Sciatic nerve (tissue), 2 donors: ENCODE results near the gene EIF1. TPM values are rescaled to one million over a fixed set of nuclear protein-coding genes. Genes with fewer than 3 reads are reported as not detected.
"Not testable (repeated sequence)": the region's sequence is repeated elsewhere in the genome, so short reads cannot be mapped to it uniquely, and the experiment has no call there.

ENCODE experiments used
- ATAC-seq: fragments of 200-7000 bp; cut with Tn5 transposase; one replicate; pipeline ENCODE4 v1.9.1; 2020; ENCODE audit warnings: mild to moderate bottlenecking, moderate library complexity
- DNase-seq: peaks from one replicate; pipeline ENCODE4 v3.0.0-alpha.2; 2020; ENCODE audit warnings: low spot score
- intact Hi-C: fragments of 100-400 bp; cut with DNase I; formaldehyde crosslinking; loops from one replicate; pipeline ENCODE4 v1.14.2; 2022
- total RNA-seq: library from RNA; stranded (reverse); fragmentation: NEBNext Ultra II Directional; extraction: Animal tissue kit (Norgen Biotek cat#: 25700); gene quantifications from one replicate; pipeline ENCODE4 v1.2.1, GENCODE V29; 2021
- donor health status: DM: no; HTN: no; CAD: no.
- donor health status: DM: no; HTN: no; CAD: no.

The EIF1 gene
- total RNA-seq, 1 donor from 2014 or later: 891 TPM

DNA sequence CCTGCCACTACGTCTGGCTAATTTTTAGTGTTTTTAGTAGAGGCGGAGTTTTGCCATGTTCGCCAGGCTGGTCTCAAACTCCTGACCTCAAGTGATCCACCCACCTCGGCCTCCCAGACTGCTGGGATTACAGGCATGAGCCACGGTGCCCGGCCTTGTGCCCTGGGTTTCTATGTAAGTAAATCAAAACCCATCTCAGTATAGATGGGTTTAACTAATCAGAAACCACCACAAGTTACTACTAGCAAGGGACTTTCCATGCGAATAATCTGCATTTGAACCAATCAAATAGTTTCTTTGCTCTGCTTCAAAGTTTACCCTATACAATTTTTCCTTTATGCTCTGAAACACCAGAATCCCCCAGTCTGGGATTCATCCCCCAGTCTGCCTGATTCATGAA, 16.5 kb upstream of the EIF1 start:
- intact Hi-C loops: no loop called here
- DNase-seq (no peak), ATAC-seq (no peak)

DNA sequence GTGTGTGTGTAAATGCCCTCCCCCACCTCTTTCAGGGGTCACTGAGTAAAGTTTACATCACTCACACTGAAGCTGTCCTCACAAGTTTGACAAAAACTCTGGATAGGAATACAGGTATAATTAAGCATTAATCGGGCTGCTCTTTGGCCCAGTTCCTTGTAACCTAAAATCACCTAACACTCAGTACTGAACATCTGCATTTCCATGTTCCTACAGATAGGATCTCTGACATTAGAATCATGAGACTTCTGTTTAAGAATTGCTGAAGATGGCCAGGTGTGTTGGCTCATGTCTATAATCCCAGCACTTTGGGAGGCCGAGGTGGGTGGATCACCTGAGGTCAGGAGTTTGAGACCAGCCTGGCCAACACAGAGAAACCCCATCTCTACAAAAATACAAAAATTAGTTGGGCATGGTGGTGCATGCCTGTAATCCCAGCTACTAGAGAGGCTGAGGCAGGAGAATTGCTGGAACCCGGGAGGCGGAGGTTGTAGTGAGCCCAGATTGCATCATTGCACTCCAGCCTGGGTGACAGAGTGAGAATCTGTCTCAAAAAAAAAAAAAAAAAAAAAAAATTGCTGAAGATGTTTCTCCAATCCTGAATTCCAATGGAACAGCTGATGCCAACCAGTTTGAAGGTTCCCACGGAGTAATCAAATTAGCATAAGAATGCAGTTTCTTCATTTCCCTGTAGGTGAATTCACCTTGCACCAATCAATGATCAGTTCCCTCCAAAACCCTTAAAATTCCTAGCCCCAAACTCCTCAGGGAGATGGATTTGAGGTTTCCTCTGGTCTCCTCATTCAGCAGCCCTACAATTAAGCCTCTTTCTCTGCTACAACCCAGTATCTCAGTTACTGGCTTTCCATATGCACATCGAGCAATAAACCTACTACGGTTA, 13.3 kb upstream of the EIF1 start:
- DNase-seq, intact Hi-C loops, ATAC-seq: not testable (repeated sequence)

DNA sequence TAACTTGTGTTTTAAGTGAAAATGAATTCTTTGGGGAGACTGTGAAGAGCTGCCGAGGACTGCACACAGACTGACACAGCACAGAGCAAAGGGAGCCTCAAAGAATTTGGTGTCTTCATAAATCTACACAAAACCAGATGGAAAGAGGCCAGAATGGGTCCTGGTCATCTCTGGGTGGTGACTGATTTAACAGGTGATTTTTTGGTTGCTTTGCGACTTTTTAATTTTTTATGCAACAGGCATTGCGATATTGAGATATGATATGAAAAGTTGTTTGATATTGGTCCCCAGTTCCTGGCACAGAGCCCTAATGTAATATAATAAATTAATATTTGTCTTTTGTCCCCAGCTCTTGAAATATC, 12.6 kb upstream of the EIF1 start:
- ATAC-seq: no peak
- intact Hi-C loops: no loop called here

DNA sequence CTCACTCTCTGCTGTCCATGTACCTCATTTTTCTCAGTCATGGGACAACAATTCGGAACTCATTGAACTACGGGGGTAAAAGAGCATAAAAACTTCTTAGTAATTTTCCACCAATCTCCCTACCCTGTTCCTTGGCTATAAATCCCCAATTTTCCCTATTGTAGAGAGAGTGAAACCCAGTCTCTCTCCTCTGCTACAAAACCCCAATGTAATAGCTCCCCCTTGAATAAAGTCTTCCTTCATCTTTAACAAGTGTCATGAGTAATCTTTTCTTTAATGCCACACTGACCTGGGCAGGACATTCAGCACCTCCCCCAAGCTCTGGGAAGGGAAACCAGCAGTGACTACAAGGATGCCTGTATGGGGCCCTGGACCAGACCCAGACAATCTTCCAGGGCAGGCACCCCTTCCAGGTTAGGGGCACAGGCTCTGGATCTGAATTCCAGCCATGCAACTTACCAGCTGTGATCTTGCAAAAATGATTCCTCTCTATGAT, 10.2 kb upstream of the EIF1 start:
- DNase-seq (no peak), ATAC-seq (no peak)
- intact Hi-C loops: no loop called here

More for the DNA sequence above, 12.6 kb upstream of the EIF1 start:
- DNase-seq: no peak

DNA sequence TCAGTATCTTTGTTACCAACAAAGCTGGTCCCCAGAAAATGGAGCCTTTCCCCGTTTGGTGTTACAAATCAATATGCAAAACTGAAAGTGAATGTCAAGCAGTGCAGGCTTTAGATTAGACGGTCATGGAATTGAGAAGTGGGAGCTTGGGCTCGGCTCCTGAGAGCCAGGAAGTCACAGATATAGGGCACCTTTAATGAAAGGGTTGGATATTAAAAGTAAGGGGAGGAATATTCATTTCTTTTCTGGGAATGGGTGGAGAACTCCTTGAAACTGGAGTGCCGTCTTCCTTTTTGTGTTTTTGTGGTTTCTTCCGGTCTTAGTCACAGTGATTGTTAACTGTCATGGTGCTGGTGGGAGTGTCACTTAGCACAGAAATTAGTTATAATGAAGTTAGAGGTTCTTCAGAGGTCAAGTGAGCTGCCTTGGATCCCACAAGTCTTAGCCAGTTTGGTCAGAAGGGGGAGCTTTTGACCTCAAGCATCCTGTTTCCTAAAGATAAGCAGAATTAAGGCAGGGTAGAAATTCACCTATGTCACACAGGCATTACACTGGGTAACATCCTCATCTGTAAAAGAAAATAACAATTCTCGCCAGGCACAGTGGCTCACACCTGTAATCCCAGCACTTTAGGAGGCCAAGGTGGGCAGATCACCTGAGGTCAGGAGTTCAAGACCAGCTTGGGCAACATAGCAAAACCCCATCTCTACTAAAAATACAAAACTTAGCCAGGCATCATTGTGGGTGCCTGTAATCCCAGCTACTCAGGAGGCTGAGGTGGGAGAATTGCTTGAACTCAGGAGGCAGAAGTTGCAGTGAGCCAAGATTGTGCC, 9.6 kb upstream of the EIF1 start:
- ATAC-seq (peak; percentile 43), DNase-seq (no peak)
- intact Hi-C loops: no loop called here

DNA sequence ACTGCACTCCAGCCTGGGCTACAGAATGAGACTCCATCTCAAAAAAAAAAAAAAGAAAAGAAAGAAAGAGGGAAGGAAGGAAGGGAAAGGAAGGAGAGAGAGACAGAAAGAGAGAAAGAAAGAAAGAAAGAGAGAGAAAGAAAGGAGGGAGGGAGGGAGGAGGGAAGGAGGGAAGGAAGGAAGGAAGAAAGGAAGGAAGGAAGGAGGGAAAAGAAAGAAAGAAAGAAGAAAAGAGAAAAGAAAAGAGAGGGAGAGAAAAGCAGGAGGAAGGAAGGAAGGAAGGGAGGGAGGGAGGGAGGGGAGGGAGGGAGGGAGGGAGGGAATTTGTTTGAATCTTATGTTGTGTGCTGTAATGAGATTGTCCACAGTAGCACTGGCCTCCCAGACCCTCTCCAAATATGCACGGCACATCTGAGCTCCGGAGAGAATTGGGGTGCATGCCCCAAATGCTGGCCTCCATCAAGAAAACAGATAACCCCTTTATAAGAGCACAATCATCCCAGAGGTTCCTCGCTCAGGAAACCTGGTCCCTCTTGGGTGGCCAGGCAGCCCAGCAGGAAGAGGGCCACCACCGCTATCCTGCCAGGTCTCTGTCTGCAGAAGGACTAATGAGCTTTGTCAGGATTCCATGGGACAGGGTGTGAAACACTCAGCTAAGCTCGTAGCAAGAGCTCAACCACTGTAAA, 8.8 kb upstream of the EIF1 start:
- no peak for ATAC-seq
- DNase-seq: no peak
- intact Hi-C loops: no loop called here

DNA sequence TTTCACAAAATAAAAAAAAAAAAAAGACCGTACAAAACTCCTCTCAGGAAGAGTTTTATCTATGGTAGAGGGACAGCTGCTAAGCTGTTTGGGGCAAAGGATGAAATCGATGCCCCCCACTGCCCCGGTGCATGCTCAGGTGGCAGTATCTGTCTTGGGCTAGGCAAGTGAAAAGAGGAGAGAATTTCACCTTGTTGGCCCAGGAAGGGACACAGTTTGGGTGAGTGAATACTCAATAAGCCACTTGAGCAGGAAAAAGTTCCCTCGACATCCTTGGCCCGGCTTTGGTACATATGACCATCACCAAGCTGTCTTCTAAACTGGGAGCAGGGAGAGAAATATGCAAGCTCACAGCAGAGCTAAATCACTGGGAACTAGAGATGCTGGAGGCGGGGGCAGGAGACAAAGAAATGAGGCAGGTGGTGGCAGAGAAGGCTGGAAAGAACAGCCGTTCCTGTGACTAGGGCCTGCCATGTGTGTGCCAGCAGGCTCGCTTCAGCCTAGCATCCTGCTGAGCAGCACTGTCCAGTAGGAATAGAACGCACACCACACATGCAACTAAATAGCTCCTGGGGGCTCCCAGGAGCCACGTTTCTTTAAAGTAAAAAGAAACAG, 8.2 kb upstream of the EIF1 start:
- ATAC-seq (no peak), DNase-seq (no peak)
- intact Hi-C loops: no loop called here

DNA sequence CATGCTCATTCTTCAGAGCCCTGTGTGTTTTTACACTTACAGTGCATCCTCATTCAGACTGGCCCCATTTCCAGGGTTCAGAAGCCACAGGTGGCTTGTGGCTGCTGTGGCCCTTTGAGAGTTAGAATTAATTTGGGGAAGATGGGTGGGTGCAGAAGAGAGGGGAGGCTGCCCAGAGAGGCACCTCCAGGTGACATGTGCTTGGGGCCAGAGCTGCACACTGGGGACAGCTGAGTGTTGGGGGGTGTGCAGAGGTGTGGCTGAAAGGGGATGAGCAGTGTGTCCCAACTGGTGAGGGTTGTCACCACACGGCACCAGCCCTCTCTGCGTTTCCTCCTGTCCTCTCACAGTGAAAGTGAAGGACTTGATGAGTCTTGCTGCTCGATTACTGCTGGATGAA, 6.9 kb upstream of the EIF1 start:
- DNase-seq: no peak
- no peak for ATAC-seq
- intact Hi-C loops: no loop called here

DNA sequence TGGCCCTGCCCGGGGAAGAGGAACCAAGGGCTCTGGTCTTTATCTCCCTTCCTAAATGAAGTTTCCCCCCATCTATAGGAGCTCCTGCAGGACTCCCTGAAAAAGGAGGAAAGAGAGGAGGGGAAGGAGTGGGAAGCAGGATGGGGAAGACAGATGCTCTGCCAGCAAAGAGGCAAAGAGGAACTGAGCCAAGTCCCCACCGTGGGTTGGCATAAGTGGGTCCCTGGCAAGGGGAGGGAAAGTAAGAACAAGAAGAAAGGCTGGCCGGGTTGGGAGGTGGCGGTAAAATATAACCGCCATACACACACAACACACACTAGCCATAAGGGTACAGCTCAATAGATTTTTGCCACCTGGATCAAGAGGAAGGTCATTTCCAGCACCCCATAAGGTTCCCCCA, 6.1 kb upstream of the EIF1 start:
- ATAC-seq (no peak), DNase-seq (no peak)
- intact Hi-C loops: no loop called here

DNA sequence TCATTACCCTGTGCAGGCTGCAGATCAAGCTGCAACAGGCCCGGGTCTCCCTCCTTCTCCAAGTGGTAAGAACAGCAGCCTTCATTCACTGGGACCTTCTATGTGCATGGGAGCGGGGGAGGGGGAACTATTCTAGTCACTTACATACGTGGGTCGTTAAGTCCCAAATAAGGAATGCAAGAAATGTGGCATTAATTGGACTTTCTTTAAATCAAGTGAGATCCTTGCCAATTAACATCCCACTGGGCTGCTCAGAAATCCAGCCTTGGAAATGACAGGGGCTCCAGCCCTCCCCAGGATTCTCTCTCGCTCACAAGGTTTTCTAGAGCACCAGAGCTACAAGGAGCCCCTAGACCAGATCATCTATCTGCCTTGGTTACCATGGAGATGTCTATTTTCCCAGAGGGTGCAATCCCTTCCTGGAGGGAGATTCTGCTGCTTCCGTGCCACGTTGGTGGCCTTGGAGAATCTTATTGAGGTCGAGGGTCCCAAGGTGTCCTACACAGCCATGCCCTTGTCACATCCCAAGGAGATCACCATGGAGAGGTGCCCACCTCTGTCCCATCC, 5.2 kb upstream of the EIF1 start:
- intact Hi-C loops: no loop called here
- peak; percentile 27 for ATAC-seq
- no peak for DNase-seq

DNA sequence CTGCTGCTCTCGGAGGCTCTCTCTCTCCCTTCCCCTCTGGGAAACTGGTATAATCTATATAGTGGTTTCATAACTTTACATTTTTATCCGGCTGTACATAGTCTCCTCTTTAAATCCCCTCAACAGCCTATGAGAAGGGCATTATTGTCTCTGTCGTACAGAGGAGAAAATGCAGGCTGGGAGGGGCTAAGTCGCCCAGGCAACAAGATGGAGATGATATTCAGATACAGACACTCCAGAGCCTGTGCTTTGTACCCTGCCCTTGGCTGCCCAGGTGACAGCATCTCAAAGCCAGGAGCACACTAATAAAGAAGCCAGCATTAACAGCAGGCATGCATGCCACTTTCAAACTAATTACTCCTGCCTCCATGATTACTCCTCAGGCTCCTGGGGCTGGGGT, 4.7 kb upstream of the EIF1 start:
- intact Hi-C loops: no loop called here
- DNase-seq: no peak
- ATAC-seq: no peak

DNA sequence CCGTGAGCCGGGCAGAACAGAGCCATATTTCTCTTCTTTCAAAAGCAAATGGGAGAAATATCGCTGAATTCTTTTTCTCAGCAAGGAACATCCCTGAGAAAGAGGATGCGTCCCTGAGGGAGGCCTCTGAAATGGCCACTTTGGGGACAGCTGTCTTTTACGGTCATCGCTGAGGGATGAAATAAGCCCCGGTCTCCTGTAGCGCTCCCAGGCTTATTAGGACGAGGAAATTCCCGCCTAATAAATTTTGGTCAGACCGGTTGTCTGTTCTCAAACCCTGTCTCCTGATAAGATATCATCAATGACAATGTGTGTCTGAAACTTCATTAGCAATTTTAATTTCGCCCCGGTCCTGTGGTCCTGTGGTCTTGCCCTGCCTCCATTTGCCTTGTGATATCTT, 2.9 kb upstream of the EIF1 start:
- ATAC-seq, intact Hi-C loops, DNase-seq: not testable (repeated sequence)

DNA sequence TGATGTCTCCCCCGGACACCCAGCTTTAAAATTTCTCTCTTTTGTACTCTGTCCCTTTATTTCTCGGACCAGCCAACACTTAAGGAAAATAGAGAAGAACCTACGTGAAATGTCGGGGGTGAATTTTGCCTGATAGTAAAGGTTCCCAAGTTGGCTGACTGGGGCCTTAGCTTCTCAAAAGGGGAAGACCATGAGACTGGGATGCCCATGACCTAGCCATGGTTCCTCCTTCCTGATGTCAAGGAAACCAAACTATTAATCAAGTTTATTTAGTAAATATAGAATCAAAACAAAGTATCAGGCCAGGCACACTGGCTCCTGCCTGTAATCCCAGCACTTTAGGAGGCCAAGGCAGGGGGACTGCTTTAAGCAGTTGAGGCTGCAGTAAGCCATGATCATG, 2.4 kb upstream of the EIF1 start:
- DNase-seq (no peak), ATAC-seq (no peak)
- intact Hi-C loops: no loop called here

DNA sequence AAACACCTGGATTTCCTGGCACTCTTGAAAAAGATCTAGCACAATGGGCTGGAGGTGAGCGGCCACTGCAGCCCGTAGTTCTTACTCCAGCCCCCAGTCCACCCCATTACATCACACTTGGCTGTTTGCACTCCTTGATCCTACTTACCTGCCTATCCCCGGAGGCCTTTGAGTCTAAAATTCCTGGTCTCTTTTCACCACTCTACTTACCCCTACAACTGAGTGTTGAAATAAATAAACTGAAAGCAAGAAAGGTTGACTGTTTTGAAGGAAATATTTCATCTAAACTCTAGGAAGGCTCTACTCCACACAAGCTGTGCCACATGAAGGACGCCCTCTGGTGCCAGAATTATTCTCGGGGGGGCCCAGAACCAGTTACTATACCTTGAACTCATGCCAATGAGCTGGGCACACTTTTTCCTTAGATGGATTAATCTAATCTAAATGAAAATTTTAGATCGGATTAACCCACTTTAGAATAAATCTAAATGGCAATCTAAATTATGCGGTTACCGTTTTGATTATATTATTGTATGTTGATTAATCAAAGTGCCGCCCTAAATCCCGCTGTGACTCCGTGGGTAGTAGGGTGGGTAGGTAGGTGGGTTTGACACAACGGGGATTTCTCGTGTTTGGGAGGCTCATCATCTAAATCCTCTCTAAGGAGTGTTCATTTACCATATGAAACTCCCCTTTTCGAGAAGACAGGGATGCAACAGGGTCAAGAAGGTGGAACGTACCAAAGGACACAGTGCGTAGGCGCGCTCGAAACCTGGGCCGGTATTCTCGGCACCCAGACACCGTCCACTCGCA, 651 bp upstream of the EIF1 start:
- intact Hi-C loops: no loop called here
- ATAC-seq (no peak), DNase-seq (peak; percentile 81)

DNA sequence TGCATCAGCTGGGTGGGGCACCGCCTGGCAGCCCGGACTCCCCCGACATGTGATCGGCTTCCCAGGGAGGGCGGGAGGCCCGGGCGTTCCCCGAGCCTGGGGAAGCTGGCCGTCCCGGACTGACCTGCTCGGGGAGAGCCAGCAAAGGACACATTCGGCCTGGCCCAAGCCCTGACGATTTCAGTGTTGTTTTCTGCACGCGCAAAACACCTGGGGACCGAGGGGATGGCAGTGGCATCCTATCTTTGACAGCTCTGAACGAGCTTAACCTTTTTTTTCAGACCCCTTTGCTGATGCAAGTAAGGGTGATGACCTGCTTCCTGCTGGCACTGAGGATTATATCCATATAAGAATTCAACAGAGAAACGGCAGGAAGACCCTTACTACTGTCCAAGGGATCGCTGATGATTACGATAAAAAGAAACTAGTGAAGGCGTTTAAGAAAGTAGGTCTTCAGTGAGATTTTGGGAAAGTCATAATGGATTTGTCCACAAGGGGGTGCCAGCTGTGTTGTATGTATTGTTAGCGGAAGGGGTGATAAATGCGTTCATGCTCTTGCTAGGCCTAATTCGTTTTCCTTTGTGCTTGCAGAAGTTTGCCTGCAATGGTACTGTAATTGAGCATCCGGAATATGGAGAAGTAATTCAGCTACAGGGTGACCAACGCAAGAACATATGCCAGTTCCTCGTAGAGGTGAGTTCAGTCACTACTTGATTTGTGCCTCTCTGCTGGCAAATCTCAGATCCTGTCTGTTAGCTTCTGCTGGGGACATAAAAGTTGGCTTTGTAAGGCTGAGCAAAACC, 1.0 kb downstream of the EIF1 start:
- no peak for ATAC-seq
- no peak for DNase-seq
- intact Hi-C loops: no loop called here

DNA sequence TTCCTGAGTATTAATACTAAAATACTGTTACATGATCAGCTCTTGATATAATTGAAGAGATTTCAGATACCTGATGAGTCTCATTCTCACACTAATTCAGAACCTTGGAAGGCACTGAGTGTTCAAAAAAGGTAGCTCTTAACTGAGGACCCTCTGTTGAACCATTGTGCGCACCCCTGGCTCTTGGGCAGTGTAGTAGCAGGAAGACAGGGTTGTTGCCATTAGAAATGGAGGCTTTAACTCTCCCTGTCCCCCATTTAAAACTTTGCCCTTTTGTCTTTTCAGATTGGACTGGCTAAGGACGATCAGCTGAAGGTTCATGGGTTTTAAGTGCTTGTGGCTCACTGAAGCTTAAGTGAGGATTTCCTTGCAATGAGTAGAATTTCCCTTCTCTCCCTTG, 1.8 kb downstream of the EIF1 start:
- intact Hi-C loops: no loop called here
- no peak for ATAC-seq
- DNase-seq: no peak

DNA sequence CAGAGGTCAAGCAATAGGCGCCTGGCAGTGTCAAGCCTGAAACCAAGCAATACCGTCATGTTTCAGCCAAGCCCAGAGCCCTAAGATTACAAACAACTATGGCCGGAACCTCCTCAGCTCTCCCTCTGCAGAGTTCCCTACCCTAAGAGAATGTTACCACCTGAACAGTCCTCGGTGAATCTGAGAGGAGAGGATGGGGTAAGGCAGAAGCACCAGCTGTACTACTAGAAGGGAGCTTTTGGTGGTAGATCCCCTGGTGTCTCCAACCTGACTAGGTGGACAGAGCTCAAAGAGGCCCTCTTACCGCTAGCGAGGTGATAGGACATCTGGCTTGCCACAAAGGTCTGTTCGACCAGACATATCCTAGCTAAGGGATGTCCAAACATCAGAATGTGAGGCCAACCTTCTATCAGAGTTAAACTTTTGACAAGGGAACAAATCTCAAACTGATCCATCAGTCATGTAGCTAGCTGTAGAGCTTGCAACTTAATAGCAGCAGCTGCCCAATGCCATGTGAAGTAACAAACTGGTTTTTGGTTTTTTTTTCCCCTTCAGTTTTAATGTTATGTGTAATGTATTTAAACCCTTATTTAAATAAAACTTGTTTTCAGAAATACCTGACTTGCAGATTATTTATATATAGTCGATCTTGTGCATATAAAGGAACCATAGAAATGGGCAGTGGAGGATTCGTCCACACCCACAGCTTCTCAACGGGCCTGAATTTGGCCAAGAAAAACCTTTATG, 2.5 kb downstream of the EIF1 start:
- intact Hi-C loops: no loop called here
- DNase-seq: no peak
- ATAC-seq: no peak
